HEK293 (cell line): Measurements from ENCODE around the gene DACT2.

Experiments
- CTCF ChIA-PET: fragments of 350-600 bp; formaldehyde crosslinking; extraction: SDS; loops from one replicate; lab custom pipeline; 2021; ENCODE audit warnings: antibody characterized with exemption; lab: Yijun Ruan, JAX
- POLR2A ChIA-PET: fragments of 300-600 bp; formaldehyde crosslinking; extraction: SDS; loops from one replicate; lab custom pipeline; 2020; ENCODE audit warnings: antibody characterized with exemption, inconsistent platforms; lab: Yijun Ruan, JAX
- H3K27ac ChIP-seq: fragments of 200-500 bp; sonication (Bioruptor generic); 2 replicates; pipeline ENCODE4 v1.5.1; 2014; ENCODE audit warnings: low read depth, low read length, control low read depth, inconsistent platforms; ENCODE audit errors: extremely low read depth
- H3K36me3 ChIP-seq, 2 experiments: fragments of 200-500 bp in 1 of 2; sonication (Bioruptor generic) in 1 of 2; 1 replicate in 1 of 2; 2 replicates in 1 of 2; pipeline ENCODE4 v1.5.1; 2014 to 2017; ENCODE audit warnings: inconsistent platforms in 2 of 2, low read length in 2 of 2; ENCODE audit not compliant: control insufficient read depth in 2 of 2, insufficient read depth in 1 of 2
- H3K4me1 ChIP-seq: fragments of 200-500 bp; sonication (Bioruptor generic); 2 replicates; pipeline ENCODE4 v1.5.1; 2014; ENCODE audit warnings: mild to moderate bottlenecking, low read length, inconsistent platforms; ENCODE audit not compliant: control insufficient read depth, insufficient read depth
- H3K4me3 ChIP-seq: 2 replicates; pipeline ENCODE4 v1.5.1; 2011; ENCODE audit warnings: low read depth, mild to moderate bottlenecking, control low read depth, low read length, moderate library complexity
- H3K9me3 ChIP-seq: fragments of 200-500 bp; sonication (Bioruptor generic); 2 replicates; pipeline ENCODE4 v1.5.1; 2014; ENCODE audit warnings: low read depth, low read length, inconsistent platforms; ENCODE audit not compliant: control insufficient read depth, insufficient read depth
- BCL11A ChIP-seq: fragments of 450-650 bp; formaldehyde crosslinking; IDR thresholded peaks from 2 replicates; pipeline ENCODE4 v1.5.1; 2016; ENCODE audit warnings: low read depth, missing biosample characterization, missing genetic modification characterization
- ELK4 ChIP-seq: IDR thresholded peaks from 2 replicates; pipeline ENCODE4 v1.6.1; 2011; ENCODE audit warnings: mild to moderate bottlenecking, low read depth, low read length, borderline replicate concordance
- GLI2 ChIP-seq: fragments of 450-650 bp; formaldehyde crosslinking; IDR thresholded peaks from 2 replicates; pipeline ENCODE4; 2017; ENCODE audit warnings: missing biosample characterization, missing genetic modification characterization, low read depth, borderline replicate concordance
- HIC1 ChIP-seq: fragments of 450-650 bp; formaldehyde crosslinking; IDR thresholded peaks from 2 replicates; pipeline ENCODE4 v1.5.1; 2016; ENCODE audit warnings: missing biosample characterization, missing genetic modification characterization
- PBX3 ChIP-seq: sonication (generic); formaldehyde crosslinking; IDR thresholded peaks from 2 replicates; pipeline ENCODE4 v1.8.1; 2022; ENCODE audit warnings: mild to moderate bottlenecking, moderate library complexity, missing genetic modification reagents
- PRDM4 ChIP-seq: fragments of 450-650 bp; formaldehyde crosslinking; IDR thresholded peaks from 2 replicates; pipeline ENCODE4 v1.5.1; 2017; ENCODE audit warnings: missing biosample characterization, missing genetic modification characterization
- RBAK ChIP-seq: fragments of 450-650 bp; formaldehyde crosslinking; IDR thresholded peaks from 2 replicates; pipeline ENCODE4 v1.5.1; 2016; ENCODE audit warnings: missing biosample characterization, missing genetic modification characterization
- REPIN1 ChIP-seq: fragments of 450-650 bp; formaldehyde crosslinking; IDR thresholded peaks from 2 replicates; pipeline ENCODE4 v1.5.1; 2017; ENCODE audit warnings: missing biosample characterization, missing genetic modification characterization, low read depth
- REST ChIP-seq: fragments of 450-650 bp; formaldehyde crosslinking; IDR thresholded peaks from 2 replicates; pipeline ENCODE4 v1.5.1; 2016; ENCODE audit warnings: missing biosample characterization, missing genetic modification characterization
- ZBTB20 ChIP-seq: fragments of 450-650 bp; formaldehyde crosslinking; IDR thresholded peaks from 2 replicates; pipeline ENCODE4 v1.5.1; 2016; ENCODE audit warnings: missing biosample characterization, missing genetic modification characterization
- ZNF280C ChIP-seq: fragments of 450-650 bp; formaldehyde crosslinking; IDR thresholded peaks from 2 replicates; pipeline ENCODE4 v1.5.1; 2016; ENCODE audit warnings: missing biosample characterization, missing genetic modification characterization
- ZNF292 ChIP-seq: fragments of 450-650 bp; formaldehyde crosslinking; IDR thresholded peaks from 2 replicates; pipeline ENCODE4 v1.5.1; 2016; ENCODE audit warnings: low read depth, missing biosample characterization, missing genetic modification characterization, borderline replicate concordance
- ZNF473 ChIP-seq: fragments of 450-650 bp; formaldehyde crosslinking; IDR thresholded peaks from 2 replicates; pipeline ENCODE4 v1.5.1; 2017; ENCODE audit warnings: missing biosample characterization, missing genetic modification characterization
- ZNF560 ChIP-seq: fragments of 450-650 bp; formaldehyde crosslinking; IDR thresholded peaks from 2 replicates; pipeline ENCODE4 v1.5.1; 2017; ENCODE audit warnings: missing biosample characterization, missing genetic modification characterization, borderline replicate concordance
- ZNF623 ChIP-seq: fragments of 450-650 bp; formaldehyde crosslinking; IDR thresholded peaks from 2 replicates; pipeline ENCODE4 v1.5.1; 2016; ENCODE audit warnings: missing biosample characterization, missing genetic modification characterization
- ZNF645 ChIP-seq: fragments of 450-650 bp; formaldehyde crosslinking; IDR thresholded peaks from 2 replicates; pipeline ENCODE4; 2016; ENCODE audit warnings: missing biosample characterization, missing genetic modification characterization
- ZNF692 ChIP-seq: fragments of 450-650 bp; formaldehyde crosslinking; IDR thresholded peaks from 2 replicates; pipeline ENCODE4 v1.5.1; 2016; ENCODE audit warnings: missing biosample characterization, missing genetic modification characterization
- ZNF830 ChIP-seq: fragments of 450-650 bp; IDR thresholded peaks from 2 replicates; pipeline ENCODE4 v1.5.0; 2018; ENCODE audit warnings: missing biosample characterization, missing genetic modification characterization, low read depth, mild to moderate bottlenecking, moderate library complexity
- ZSCAN18 ChIP-seq: fragments of 450-650 bp; formaldehyde crosslinking; IDR thresholded peaks from 2 replicates; pipeline ENCODE4 v1.5.1; 2016; ENCODE audit warnings: missing biosample characterization, missing genetic modification characterization

Gene DACT2

GRCh38 chr6:168286116-168286515 lies 33.5 kb downstream of the DACT2 start:
- no peaks in the 10 kb centered on the region for H3K36me3 ChIP-seq
- H3K27ac ChIP-seq: no peak overlapping the region
- no peak for TF ChIP-seq ZSCAN18 (tag by site-specific recombination)
- no peak for TF ChIP-seq RBAK
- no peak for TF ChIP-seq ELK4
- no peak for TF ChIP-seq PRDM4 (tag by site-specific recombination)
- no peak for TF ChIP-seq ZNF692 (tag by site-specific recombination)
- no peak for TF ChIP-seq ZNF830 (tag by site-specific recombination)
- TF ChIP-seq HIC1 (tag by site-specific recombination): no peak
- no peak for TF ChIP-seq ZNF645
- no peak for TF ChIP-seq ZNF292 (tag by site-specific recombination)
- TF ChIP-seq ZBTB20 (tag by site-specific recombination): no peak
- TF ChIP-seq GLI2 (tag by site-specific recombination): no peak
- no peak for TF ChIP-seq ZNF280C (tag by site-specific recombination)
- TF ChIP-seq BCL11A (tag by site-specific recombination): no peak
- no peak for TF ChIP-seq ZNF473 (tag by site-specific recombination)
- TF ChIP-seq ZNF560 (tag by site-specific recombination): no peak
- TF ChIP-seq PBX3 (CRISPR knock-in tag): no peak
- TF ChIP-seq ZNF623: no peak
- no peak for TF ChIP-seq REPIN1 (tag by site-specific recombination)
- TF ChIP-seq REST (tag by site-specific recombination): no peak
- no peak overlapping the region for H3K4me3 ChIP-seq
- H3K4me1 ChIP-seq: no peaks in the 10 kb centered on the region
- ChIA-PET CTCF (interaction anchor here (0.6 kb wide), 1 partner anchor 109 kb away, joined by 3 read pairs; no protein-coding TSS in a partner anchor), POLR2A (no interaction called here)
- no peaks in the 10 kb centered on the region for H3K9me3 ChIP-seq
